NB4 (cell line): ENCODE data around the gene PKNOX2.

Source experiments
- DNase-seq: peaks from one replicate; pipeline ENCODE4 v3.0.0; 2010; ENCODE audit warnings: low read depth
- H3K4me3 ChIP-seq: one replicate; pipeline ENCODE4 v1.5.1; 2011; ENCODE audit warnings: mild to moderate bottlenecking, low read depth, low read length, moderate library complexity
- MYC ChIP-seq: IDR thresholded peaks from 2 replicates; pipeline ENCODE4 v1.6.1; 2011; ENCODE audit warnings: low read depth, low read length
- POLR2A ChIP-seq: IDR thresholded peaks from 2 replicates; pipeline ENCODE4 v1.6.1; 2011; ENCODE audit warnings: mild to moderate bottlenecking; ENCODE audit not compliant: insufficient read length; ENCODE audit errors: extremely low read depth
- TF ChIP-seq, protein P1 (sequence below): IDR thresholded peaks from 2 replicates; pipeline ENCODE4 v1.6.1; 2011; ENCODE audit warnings: low read depth, low read length
- TF ChIP-seq, protein P2 (sequence below): IDR thresholded peaks from one replicate; pipeline ENCODE4 v1.5.1; 2012; ENCODE audit warnings: low read depth, low read length

PKNOX2 gene

DNA sequence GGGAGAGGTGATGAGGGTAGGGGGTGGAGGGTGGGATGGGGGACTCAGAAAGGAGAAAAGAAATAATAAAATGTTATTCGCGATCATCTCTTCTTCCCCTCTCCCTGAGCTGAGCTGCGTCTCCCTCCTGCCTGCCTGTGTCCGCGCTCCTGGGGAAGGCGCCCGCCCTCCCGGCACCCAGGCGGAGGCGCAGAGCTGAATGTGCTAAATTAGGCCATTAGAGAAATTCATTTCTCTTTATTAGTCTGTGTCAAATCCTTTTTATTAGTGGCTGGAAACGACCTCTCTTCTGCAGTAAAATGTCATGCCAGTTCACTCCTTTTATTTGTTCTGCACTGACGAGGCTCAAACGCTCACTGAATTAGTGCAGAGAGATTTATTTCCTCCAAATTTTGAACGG lies 215.4 kb downstream of the PKNOX2 start:
- DNase-seq = no peak
- no peak for TF ChIP-seq POLR2A
- TF ChIP-seq MYC = no peak
- TF ChIP-seq, protein P1, sequence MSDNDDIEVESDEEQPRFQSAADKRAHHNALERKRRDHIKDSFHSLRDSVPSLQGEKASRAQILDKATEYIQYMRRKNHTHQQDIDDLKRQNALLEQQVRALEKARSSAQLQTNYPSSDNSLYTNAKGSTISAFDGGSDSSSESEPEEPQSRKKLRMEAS = no peak
- TF ChIP-seq, protein P2, sequence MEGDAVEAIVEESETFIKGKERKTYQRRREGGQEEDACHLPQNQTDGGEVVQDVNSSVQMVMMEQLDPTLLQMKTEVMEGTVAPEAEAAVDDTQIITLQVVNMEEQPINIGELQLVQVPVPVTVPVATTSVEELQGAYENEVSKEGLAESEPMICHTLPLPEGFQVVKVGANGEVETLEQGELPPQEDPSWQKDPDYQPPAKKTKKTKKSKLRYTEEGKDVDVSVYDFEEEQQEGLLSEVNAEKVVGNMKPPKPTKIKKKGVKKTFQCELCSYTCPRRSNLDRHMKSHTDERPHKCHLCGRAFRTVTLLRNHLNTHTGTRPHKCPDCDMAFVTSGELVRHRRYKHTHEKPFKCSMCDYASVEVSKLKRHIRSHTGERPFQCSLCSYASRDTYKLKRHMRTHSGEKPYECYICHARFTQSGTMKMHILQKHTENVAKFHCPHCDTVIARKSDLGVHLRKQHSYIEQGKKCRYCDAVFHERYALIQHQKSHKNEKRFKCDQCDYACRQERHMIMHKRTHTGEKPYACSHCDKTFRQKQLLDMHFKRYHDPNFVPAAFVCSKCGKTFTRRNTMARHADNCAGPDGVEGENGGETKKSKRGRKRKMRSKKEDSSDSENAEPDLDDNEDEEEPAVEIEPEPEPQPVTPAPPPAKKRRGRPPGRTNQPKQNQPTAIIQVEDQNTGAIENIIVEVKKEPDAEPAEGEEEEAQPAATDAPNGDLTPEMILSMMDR = no peak
- H3K4me3 ChIP-seq = no peak overlapping the region

DNA sequence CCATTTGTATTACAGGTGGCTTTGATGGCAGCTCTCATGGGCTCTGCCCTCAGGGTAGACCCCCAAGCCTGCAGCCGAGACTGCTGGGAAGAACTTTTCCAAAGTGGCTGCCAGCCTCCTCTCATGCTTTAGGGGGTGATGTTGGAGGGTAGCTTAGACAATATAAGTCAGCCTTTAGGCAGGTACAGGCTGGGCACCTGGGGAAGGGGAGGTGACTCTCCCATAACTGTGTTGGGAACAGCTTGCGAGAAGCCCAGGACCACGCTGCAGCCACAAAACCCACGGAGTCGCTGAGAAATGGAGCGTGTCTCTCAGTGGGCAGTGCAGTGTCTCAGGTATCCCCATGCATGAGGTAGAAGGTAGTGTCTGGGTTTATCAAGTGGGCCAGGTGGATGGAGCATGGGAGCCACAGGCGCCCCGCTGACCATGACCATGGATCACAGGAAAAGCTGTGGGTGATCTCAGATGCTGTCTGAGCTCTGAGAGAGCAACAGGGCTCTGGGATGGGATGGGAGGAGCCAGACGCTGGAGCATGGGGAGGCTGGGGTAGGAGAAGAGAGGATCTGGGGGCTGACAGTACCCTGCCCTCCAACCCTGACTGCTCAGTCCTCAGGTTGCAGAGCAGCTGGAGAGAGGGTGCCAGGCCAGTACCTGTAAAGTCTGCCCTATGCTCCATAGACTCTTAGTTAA lies 216.3 kb downstream of the PKNOX2 start:
- no peak for DNase-seq
- TF ChIP-seq, protein P1 = no peak
- no peak for TF ChIP-seq MYC
- no peak for TF ChIP-seq POLR2A
- TF ChIP-seq, protein P2 = no peak
- no peak overlapping the region for H3K4me3 ChIP-seq

DNA sequence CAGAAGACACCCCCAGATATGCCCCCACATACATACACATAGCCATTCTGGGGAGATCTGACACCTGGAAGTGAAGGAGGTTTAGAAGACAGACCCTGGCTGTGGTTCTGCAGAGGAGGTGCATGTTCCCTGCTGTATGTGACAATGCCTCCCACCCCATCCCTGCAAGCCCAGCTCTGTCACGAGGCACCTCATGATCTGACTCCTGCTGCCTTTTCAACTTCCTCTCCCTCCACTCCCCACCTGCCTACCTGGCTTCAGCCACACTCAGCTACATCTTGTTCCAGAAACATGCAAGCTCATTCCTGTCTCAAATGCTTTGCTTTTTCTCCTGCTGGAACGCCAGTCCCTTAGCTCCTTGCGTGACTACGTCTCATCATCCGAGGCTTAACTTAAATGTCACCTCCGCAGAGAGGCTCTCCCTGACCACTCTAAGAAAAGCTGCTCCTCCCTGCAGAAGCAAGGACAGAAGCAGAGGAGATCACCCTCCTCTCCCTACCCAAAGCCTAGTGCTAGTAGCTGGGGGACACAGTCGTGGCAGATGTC lies 217.0 kb downstream of the PKNOX2 start:
- no peak for DNase-seq
- TF ChIP-seq, protein P1 = no peak
- TF ChIP-seq, protein P2 = no peak
- TF ChIP-seq POLR2A = no peak
- no peak for TF ChIP-seq MYC
- no peak overlapping the region for H3K4me3 ChIP-seq

DNA sequence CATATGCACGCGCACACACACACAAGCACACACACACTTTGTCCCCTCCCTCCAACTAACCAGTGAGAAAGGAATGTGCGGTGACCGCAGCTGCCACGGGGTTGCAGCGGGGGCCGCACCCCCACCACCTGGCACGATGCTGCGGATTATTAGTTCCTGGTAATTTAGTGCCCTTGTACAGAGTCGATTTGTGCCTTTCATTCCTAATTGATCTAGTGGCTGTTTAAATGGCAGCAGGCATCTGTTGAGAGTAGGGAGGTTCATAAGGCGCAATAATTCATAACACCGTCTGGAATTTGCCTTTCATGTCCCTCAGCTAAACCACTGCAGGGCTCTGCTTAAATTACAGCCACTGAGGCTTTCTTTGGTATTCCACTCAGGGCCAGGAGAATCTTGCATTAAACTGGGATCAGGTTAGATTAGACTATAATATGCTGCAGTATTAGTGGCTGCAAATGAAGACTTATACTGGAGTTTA lies 217.8 kb downstream of the PKNOX2 start:
- no peak for DNase-seq
- no peak overlapping the region for H3K4me3 ChIP-seq
- TF ChIP-seq, protein P2 = no peak
- TF ChIP-seq MYC (no peak), POLR2A (no peak)

DNA sequence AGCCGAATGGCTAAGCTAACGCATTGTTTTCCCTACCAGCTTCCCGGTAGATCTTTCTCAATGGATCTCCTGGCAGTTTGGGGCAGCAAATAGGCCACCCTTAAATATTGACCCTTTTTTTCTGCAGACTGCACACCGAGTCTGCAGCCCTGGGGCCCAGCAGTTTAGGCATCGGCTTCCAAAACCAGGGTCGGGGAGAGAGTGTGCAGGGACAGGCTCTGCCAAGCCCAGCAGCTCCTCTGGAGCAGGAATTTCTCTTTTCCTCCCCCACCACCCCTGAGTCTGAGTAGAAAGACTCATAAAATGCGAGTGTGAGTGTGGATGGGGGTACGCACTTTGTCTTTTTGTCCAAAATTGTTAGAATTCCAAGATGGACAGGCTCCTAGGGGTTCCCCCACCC lies 218.3 kb downstream of the PKNOX2 start:
- TF ChIP-seq MYC = no peak
- no peak overlapping the region for H3K4me3 ChIP-seq
- no peak for DNase-seq

DNA sequence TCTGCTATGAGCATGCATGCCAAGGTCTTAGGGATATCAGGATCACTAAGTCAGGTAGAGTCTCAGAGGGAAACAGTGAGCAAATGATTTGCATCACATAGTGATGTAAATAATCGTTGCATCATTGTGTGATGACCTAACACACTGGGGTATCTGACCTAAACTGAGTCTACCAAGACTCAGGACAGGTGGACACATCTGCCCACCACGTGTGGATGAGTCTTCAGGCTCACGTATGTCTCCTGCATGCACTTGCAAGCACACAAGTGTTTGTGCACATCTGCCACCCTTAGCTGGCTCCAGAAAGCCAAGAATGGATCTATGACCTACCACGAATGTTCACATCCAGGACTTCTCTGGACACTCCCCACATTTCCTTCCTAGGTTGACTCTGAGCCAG lies 220.3 kb downstream of the PKNOX2 start:
- H3K4me3 ChIP-seq = no peak overlapping the region
- TF ChIP-seq POLR2A = no peak
- TF ChIP-seq MYC = no peak
- TF ChIP-seq, protein P1 = no peak
- TF ChIP-seq, protein P2 = no peak
- no peak for DNase-seq
